ENCODE measurements around the gene SDHB.

Gene SDHB

GRCh38 chr1:17047924-17048323 lies 5.9 kb downstream of the SDHB start:
- DNase-seq, result no peak

GRCh38 chr1:17046334-17046657 lies 7.5 kb downstream of the SDHB start:
- no peak for DNase-seq

DNA sequence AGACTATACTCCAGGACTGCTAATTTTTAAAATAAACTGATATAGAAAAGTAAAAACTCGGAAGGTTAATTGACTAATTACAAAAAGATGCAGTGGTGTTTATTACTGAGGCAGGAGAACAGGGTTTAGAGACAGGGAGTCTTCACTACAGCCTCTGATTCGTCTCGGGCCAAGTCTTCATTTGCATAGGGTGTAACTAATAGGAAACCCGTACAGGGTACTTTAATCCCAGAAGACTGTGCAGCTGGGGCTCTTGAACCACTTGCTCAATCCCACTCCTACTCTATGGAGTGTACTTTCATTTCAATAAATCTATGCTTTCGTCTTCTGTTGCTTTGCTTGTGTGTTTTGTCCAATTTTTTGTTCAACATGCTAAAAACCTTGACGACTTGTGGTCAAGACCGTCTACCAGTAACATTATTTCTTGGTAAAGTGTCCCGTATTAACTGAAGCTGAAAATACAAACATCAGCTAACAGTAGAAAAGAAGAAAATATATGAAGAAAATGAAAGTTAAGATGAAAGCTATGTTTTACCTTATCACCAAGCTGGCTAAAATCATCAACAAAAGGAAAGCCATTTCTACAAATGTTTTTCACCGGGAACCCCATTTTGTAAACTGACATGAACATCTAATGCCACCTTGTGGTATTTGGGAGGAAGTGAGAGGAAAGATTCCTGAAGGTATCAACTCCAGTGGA lies 8.0 kb downstream of the SDHB start:
- no peak for DNase-seq

GRCh38 chr1:17045150-17045549 lies 8.7 kb downstream of the SDHB start:
- DNase-seq, result no peak

- DNase-seq, result no peak
Measured at GRCh38 chr1:17043676-17044075, 10.2 kb downstream of the SDHB start.

DNA sequence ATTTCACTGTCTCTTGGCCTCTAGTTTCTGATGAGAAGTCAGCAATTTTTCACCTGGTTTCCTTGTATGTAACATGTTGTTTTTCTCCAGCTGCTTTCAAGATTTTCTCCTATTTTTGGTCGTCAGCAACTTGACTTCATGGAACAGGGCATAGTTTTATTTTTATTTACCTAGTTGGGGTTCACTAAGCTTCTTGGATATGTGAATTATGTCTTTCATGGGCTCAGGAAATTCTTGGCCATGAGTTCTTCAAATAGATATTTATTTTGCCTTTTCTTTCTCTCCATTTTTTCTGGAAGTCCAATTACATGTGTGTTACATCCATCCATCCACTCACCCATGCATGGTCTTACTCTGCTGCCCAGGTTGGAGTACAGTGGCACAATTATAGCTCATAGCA lies 13.7 kb downstream of the SDHB start:
- DNase-seq, result no peak

- no peak for DNase-seq
Measured at GRCh38 chr1:17039522-17039921, 14.3 kb downstream of the SDHB start.

GRCh38 chr1:17033481-17033880 lies 20.4 kb downstream of the SDHB start:
- no peak for DNase-seq

DNA sequence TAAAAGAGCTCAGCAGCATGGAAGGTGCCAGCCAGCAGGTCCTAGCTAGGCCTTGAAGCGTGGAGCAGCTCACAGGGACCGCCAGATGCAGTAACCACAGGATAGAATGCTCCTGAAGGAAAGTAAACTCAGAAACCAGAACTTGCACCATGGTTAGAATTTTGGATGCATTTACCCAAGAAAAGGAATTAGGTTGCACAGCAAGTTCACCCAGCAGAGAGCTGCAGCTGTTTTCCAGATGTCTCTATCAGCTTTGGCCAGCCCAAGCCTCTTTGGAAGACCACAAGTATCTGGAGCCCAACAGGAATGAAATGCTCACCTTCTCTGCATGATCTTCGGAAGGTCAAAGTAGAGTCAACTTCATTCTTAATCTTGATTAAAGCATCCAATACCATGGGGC lies 21.1 kb downstream of the SDHB start:
- DNase-seq, result no peak

DNA sequence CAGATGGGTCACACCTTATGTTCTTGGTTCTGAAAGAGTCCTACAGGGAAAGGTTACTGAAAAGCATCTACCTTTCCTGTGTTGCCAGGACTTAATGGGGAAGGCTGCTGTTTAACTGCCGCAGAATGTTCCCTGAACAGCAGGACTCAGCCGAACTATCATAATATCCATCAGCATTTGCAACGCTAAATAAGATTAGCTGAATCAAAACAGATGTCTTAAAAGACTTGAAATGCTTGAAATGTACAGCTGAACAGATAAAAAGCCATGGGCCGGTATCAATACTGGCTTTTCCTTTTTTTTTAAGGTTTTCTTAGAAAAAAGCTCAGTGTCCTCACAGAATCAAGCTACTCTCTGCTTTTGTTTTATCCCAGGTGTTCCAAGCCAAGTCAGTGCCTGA lies 22.4 kb downstream of the SDHB start:
- no peak for DNase-seq

GRCh38 chr1:17030206-17030605 lies 23.6 kb downstream of the SDHB start:
- DNase-seq, result no peak

DNA sequence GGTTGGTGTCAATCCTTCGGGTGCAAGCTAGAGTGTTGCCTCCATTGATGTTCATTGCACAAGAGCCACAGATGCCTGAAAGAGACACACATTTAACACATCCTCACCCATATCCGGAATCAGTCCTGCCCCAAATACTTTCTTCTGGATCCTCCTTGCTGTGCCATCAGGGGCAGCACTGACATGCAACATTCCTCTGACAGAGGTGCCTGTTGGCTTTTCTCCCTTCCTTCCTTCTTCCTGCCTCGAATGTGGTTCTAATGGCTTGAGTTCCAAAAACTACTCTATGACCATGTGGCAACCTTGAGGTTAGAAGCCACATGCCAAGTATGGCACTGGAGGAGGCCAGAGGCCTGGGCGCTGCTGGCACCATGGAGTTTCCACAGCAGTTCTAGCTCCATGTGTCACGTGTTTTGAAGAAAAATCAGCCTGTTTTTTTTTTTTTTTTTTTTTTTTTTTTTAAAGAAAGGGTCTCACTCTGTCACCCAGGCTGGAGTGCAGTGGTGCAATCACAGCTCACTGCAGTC lies 25.1 kb downstream of the SDHB start:
- DNase-seq, result no peak

GRCh38 chr1:17027900-17028299 lies 25.9 kb downstream of the SDHB start:
- no peak for DNase-seq

DNA sequence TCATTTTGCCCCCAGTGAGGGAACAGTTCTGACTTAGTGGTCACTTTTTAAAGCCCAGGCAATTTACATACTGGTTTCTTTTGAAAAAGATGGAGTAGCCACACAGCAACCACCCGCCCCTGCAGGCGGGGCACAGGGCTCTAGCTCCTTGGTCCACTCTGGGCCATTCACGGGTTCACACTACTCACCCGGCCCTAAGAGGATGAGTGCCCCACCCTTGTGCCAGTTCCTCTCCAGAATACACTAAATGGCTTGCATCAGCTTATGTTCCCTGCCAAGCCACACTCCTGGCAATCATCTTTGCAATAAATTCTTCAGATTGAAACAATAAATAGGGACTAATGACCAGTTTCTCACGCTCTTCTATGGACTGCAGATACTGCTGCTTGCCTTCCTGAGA lies 26.4 kb downstream of the SDHB start:
- DNase-seq, result no peak

DNA sequence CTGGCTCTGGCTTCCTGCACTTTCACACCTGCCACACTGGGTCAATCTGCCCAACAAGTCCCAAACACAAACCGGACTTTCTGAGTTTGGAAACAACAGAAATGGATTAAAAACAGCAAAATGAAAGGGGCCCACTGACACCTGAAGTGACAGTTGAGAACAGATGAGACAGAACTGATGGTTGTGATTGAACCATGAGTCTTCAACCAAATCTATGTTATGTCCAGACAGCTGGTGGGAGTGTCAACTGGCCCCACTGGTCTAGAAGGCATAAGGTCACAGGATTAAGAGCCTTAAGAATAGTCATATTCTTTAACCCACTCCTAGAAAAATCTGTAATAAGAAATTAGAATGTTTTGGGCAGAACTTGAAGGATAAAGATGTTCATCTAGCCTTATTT lies 29.1 kb downstream of the SDHB start:
- DNase-seq, result no peak

DNA sequence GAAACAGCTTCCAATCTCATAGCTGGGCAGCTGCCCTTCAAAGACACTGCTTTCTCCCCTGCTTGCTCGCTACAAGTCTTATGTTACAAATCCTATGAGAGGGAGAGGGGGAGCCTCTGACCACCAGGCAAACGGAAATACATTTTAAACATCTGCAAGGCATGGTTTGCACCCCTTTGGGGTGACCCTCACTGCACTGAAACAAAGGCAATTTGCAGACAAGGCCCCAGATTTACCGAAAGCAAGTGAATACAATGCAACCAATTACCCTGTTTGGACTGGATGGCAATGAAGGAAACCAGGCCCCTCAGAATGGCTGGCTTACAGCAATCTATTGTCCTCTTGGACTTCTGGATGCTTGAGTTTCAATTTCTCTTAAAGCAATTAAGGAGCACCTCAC lies 30.3 kb downstream of the SDHB start:
- DNase-seq, result no peak

DNA sequence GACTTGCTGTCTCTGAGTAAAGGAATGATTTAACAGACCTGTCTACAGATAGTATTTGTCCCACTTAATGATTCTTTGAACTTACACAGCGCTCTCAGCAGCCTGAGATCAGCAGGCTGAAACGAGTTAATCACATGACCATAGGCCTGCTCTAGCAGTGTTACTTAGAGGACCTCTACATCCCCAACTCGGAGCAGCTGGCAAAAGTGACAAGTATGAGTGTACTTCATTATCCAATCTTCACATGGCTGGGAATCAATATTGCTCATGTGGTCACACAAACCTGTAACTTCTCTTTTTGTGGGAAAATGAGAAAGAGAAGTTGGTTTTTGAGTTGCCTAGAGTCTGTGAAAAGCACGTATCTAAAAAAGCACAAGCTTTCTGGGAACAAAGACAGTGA lies 30.7 kb downstream of the SDHB start:
- DNase-seq, result no peak

DNA sequence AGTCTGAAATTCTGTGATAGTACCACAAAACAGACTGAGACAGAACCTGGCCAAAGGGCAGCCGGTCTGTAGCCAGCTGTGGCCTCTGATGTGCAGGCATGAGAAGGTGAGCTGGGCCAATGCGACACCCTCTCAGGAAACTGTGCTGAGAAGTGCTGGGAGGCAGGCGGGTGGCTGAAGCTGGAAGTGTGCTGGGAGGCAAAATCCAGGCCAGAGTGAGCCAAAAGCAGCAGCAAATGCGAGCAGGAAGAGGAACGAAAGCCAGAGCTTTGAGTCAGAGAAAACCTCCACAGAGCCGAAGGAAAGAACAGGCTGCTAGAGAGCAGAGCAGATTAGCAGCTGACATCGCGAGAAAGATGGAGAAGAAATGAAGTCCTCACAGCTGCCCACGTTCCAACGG lies 31.9 kb downstream of the SDHB start:
- no peak for DNase-seq

DNA sequence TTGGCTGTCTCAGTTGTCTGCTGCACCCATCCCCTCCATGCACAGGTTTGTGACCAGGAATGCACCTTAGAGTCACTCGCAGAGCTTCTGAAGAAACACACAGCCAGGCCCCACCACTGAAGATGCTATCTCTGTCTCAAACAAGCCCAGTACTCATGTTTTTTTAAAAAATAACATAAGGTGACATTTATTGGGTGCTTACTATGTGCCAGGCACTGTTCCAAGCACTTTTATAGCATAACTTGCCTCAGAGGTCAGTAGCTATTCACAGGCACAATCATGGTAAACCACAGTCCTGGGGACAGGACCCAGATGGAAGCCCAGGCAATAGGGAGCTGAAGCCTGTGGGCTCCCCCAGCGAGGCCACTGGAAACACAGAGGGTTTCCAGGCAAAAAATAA lies 33.3 kb downstream of the SDHB start:
- DNase-seq, result no peak

DNA sequence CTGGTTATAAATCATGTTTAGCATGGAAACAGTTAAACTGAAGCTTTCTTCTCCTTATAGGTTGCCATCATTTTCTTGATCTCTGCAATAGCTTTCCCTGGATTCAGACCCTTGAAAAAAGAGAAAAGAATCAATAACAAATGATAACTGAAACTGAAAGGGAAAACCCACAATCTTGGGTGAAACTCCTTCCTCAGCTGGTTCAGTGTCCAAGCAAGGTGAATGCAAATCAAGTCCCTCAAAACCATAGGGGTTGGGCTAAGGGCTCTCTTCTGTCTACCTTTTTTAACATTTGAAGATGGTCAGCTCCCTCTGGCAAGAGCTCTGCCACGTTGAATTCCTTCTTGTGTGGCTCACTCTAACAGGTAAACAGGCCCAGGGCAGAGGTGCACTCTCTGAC lies 35.0 kb downstream of the SDHB start:
- no peak for DNase-seq

DNA sequence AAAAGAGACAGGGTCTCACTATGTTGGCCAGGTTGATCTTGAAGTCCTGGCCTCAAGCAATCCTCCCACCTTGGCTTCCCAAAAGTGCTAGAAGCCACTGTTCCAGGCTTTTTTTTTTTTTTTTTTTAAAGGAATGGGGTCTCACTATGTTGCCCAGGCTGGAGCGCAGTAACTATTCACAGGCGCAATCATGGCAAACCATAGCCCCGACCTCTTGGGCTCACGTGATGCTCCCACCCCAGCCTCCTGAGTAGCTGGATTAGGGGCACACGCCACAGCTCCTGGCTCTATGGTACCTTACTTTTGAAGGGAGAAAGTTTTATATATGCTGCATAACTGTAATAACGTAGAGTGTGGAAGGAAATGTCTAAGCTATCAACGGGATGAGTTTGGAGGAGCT lies 36.4 kb downstream of the SDHB start:
- no peak for DNase-seq

- no peak for DNase-seq
Measured at GRCh38 chr1:17016317-17016661, 37.5 kb downstream of the SDHB start.

GRCh38 chr1:17014671-17015567 lies 38.9 kb downstream of the SDHB start:
- no peak for DNase-seq

Measured in right kidney (tissue), 1 donor.